Measurements from ENCODE around the gene HCRT. TPM values are rescaled to one million over a fixed set of nuclear protein-coding genes. Genes with fewer than 3 reads are reported as not detected.

The HCRT gene
- polyA plus RNA-seq, 1 donor from 2014 or later: not detected

- Histone ChIP-seq H3K9me3 (ENCODE audit: low read length) (no peaks in the 10 kb centered on the region), H3K9me2 (ENCODE audit: insufficient read depth, low read length) (no peaks in the 10 kb centered on the region), H3K27me3 (ENCODE audit: insufficient read depth, low read depth, low read length) (no peaks in the 10 kb centered on the region), H3K4me3 (ENCODE audit: low read length) (no peak overlapping the region), H3F3A (ENCODE audit: insufficient read depth, low read length, poor library complexity, severe bottlenecking) (no peaks in the 10 kb centered on the region), H3K27ac (ENCODE audit: low read length) (no peak overlapping the region), H4K20me1 (ENCODE audit: insufficient read depth) (no peaks in the 10 kb centered on the region), H3K79me2 (replicated peaks; ENCODE audit: insufficient read depth, low read length) (no peaks in the 10 kb centered on the region), H2AFZ (ENCODE audit: low read depth, low read length) (no peak overlapping the region), H3K4me2 (ENCODE audit: low read length) (no peak overlapping the region), H3K9ac (ENCODE audit: low read length) (no peak overlapping the region), H3K36me3 (ENCODE audit: insufficient read depth, low read length) (no peaks in the 10 kb centered on the region)
- no peak for TF ChIP-seq MXI1 (conservative IDR thresholded peaks at IDR 0.05; ENCODE audit: poor library complexity, severe bottlenecking)
- TF ChIP-seq TAF1 (IDR thresholded peaks at IDR 0.05; ENCODE audit: low read depth): no peak
- no peak for TF ChIP-seq CTCF (IDR thresholded peaks at IDR 0.05; ENCODE audit: poor library complexity, severe bottlenecking)
- no peak for TF ChIP-seq EZH2 (IDR thresholded peaks at IDR 0.05; ENCODE audit: borderline replicate concordance, insufficient read depth, low read length, poor library complexity, severe bottlenecking)
- no peak for TF ChIP-seq SMC3 (conservative IDR thresholded peaks at IDR 0.05; ENCODE audit: poor library complexity)
- TF ChIP-seq REST (IDR thresholded peaks at IDR 0.05; ENCODE audit: borderline replicate concordance): no peak
- TF ChIP-seq RAD21 (conservative IDR thresholded peaks at IDR 0.05): no peak
- TF ChIP-seq POLR2AphosphoS5 (IDR thresholded peaks at IDR 0.05): no peak
- TF ChIP-seq EP300 (conservative IDR thresholded peaks at IDR 0.05; ENCODE audit: poor library complexity, severe bottlenecking): no peak
Observed at GRCh38 chr17:42166196-42166763, 19.0 kb downstream of the HCRT start.

DNA sequence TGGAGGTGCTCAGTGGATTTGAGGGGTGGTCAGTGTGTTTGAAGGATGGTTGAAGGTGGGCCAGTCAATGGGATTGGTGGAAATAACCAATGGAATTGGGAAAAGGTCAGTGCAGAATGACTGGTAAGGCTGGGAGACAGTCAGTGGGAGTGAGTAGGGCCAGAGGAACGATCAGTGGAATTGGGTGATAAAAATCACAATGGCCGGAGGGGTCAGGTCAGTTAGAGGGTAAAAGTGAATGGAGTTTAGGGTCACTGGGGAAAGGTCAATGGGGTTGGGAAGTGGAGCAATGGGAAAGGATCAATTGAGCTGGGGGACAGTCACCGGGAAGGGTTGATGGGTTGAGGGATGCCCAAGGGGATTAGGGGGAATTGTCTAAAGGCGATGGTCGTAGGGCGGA lies 19.5 kb downstream of the HCRT start:
- Histone ChIP-seq H3K9me3 (ENCODE audit: low read length) (no peaks in the 10 kb centered on the region), H3K79me2 (replicated peaks; ENCODE audit: insufficient read depth, low read length) (no peaks in the 10 kb centered on the region), H3K36me3 (ENCODE audit: insufficient read depth, low read length) (no peaks in the 10 kb centered on the region), H3K9me2 (ENCODE audit: insufficient read depth, low read length) (no peaks in the 10 kb centered on the region), H3K27ac (ENCODE audit: low read length) (no peak overlapping the region), H3K4me2 (ENCODE audit: low read length) (no peak overlapping the region), H3K27me3 (ENCODE audit: insufficient read depth, low read depth, low read length) (no peaks in the 10 kb centered on the region), H3K4me3 (ENCODE audit: low read length) (no peak overlapping the region), H3F3A (ENCODE audit: insufficient read depth, low read length, poor library complexity, severe bottlenecking) (no peaks in the 10 kb centered on the region), H4K20me1 (ENCODE audit: insufficient read depth) (no peaks in the 10 kb centered on the region), H3K9ac (ENCODE audit: low read length) (no peak overlapping the region), H2AFZ (ENCODE audit: low read depth, low read length) (no peak overlapping the region)
- no peak for TF ChIP-seq POLR2AphosphoS5 (IDR thresholded peaks at IDR 0.05)
- no peak for TF ChIP-seq REST (IDR thresholded peaks at IDR 0.05; ENCODE audit: borderline replicate concordance)
- no peak for TF ChIP-seq TAF1 (IDR thresholded peaks at IDR 0.05; ENCODE audit: low read depth)
- no peak for TF ChIP-seq SMC3 (conservative IDR thresholded peaks at IDR 0.05; ENCODE audit: poor library complexity)
- TF ChIP-seq MXI1 (conservative IDR thresholded peaks at IDR 0.05; ENCODE audit: poor library complexity, severe bottlenecking): no peak
- no peak for TF ChIP-seq EZH2 (IDR thresholded peaks at IDR 0.05; ENCODE audit: borderline replicate concordance, insufficient read depth, low read length, poor library complexity, severe bottlenecking)
- TF ChIP-seq EP300 (conservative IDR thresholded peaks at IDR 0.05; ENCODE audit: poor library complexity, severe bottlenecking): no peak
- no peak for TF ChIP-seq RAD21 (conservative IDR thresholded peaks at IDR 0.05)
- TF ChIP-seq CTCF (IDR thresholded peaks at IDR 0.05; ENCODE audit: poor library complexity, severe bottlenecking): no peak

Data from neural cell (in vitro differentiated cells).